ENCODE data around the gene EME1.

The EME1 gene

GRCh38 chr17:50352072-50352692, 20.8 kb upstream of the EME1 start:
- Mint-ChIP-seq H3K4me3 (no peak overlapping the region), H3K4me1 (peaks cover 15% of the 10 kb centered on the region), H3K36me3 (ENCODE audit: low read depth) (peaks cover 28% of the 10 kb centered on the region), H3K27me3 (ENCODE audit: low read depth) (no peaks in the 10 kb centered on the region), H3K27ac (no peak overlapping the region), H3K9me3 (no peaks in the 10 kb centered on the region)
- TF ChIP-seq, protein P1, sequence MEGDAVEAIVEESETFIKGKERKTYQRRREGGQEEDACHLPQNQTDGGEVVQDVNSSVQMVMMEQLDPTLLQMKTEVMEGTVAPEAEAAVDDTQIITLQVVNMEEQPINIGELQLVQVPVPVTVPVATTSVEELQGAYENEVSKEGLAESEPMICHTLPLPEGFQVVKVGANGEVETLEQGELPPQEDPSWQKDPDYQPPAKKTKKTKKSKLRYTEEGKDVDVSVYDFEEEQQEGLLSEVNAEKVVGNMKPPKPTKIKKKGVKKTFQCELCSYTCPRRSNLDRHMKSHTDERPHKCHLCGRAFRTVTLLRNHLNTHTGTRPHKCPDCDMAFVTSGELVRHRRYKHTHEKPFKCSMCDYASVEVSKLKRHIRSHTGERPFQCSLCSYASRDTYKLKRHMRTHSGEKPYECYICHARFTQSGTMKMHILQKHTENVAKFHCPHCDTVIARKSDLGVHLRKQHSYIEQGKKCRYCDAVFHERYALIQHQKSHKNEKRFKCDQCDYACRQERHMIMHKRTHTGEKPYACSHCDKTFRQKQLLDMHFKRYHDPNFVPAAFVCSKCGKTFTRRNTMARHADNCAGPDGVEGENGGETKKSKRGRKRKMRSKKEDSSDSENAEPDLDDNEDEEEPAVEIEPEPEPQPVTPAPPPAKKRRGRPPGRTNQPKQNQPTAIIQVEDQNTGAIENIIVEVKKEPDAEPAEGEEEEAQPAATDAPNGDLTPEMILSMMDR (IDR thresholded peaks at IDR 0.05; ENCODE audit: unreplicated experiment in 3 of 3) = no peak

- Mint-ChIP-seq H3K9me3 (no peaks in the 10 kb centered on the region), H3K4me3 (no peak overlapping the region), H3K27me3 (ENCODE audit: low read depth) (no peaks in the 10 kb centered on the region), H3K4me1 (peaks cover 7% of the 10 kb centered on the region), H3K27ac (no peak overlapping the region), H3K36me3 (ENCODE audit: low read depth) (peaks cover 31% of the 10 kb centered on the region)
- TF ChIP-seq, protein P1 (IDR thresholded peaks at IDR 0.05; ENCODE audit: unreplicated experiment in 3 of 3) = no peak
Measured at GRCh38 chr17:50352693-50353599, 20.1 kb upstream of the EME1 start.

- Mint-ChIP-seq H3K27ac (no peak overlapping the region), H3K4me3 (no peak overlapping the region), H3K4me1 (no peaks in the 10 kb centered on the region), H3K27me3 (ENCODE audit: low read depth) (no peaks in the 10 kb centered on the region), H3K36me3 (ENCODE audit: low read depth) (peaks cover 32% of the 10 kb centered on the region), H3K9me3 (no peaks in the 10 kb centered on the region)
- TF ChIP-seq, protein P1 (IDR thresholded peaks at IDR 0.05; ENCODE audit: unreplicated experiment in 3 of 3) = no peak
Measured at GRCh38 chr17:50353600-50354195, 19.3 kb upstream of the EME1 start.

- H3K27me3 Mint-ChIP-seq (ENCODE audit: low read depth) = no peaks in the 10 kb centered on the region
Measured at GRCh38 chr17:50354198-50354597, 18.8 kb upstream of the EME1 start.

GRCh38 chr17:50354776-50355175, 18.3 kb upstream of the EME1 start:
- Mint-ChIP-seq H3K27ac (no peak overlapping the region), H3K4me3 (no peak overlapping the region), H3K27me3 (ENCODE audit: low read depth) (no peaks in the 10 kb centered on the region), H3K36me3 (ENCODE audit: low read depth) (peaks cover 39% of the 10 kb centered on the region), H3K4me1 (no peaks in the 10 kb centered on the region), H3K9me3 (no peaks in the 10 kb centered on the region)
- TF ChIP-seq, protein P1 (IDR thresholded peaks at IDR 0.05; ENCODE audit: unreplicated experiment in 3 of 3) = no peak

More at GRCh38 chr17:50354198-50354597, 18.8 kb upstream of the EME1 start:
- Mint-ChIP-seq H3K36me3 (ENCODE audit: low read depth) (peaks cover 37% of the 10 kb centered on the region), H3K27ac (no peak overlapping the region), H3K4me1 (no peaks in the 10 kb centered on the region), H3K9me3 (no peaks in the 10 kb centered on the region), H3K4me3 (no peak overlapping the region)
- TF ChIP-seq, protein P1 (IDR thresholded peaks at IDR 0.05; ENCODE audit: unreplicated experiment in 3 of 3) = no peak

All from nephron (organoid).